Thymus (tissue), 11 donors: ENCODE data around the gene CYP2A13. TPM values are rescaled to one million over a fixed set of nuclear protein-coding genes. Genes with fewer than 3 reads are reported as not detected.
"Not testable (repeated sequence)": the region's sequence is repeated elsewhere in the genome, so short reads cannot be mapped to it uniquely, and the experiment has no call there.

ENCODE experiments used
- DNase-seq, 9 donors: peaks; one replicate each; pipeline ENCODE4 v3.0.0-alpha.2; 2013; ENCODE audit warnings: low spot score in 9 of 9, low read depth in 6 of 9, missing footprints in 1 of 9
- H3K27ac ChIP-seq, 2 donors: one replicate each; pipeline ENCODE4 v1.5.1; 2013; ENCODE audit warnings: control low read depth in 1 of 2, low read depth in 1 of 2, low read length in 1 of 2, mild to moderate bottlenecking in 1 of 2, moderate library complexity in 1 of 2
- H3K27me3 ChIP-seq, 2 donors: one replicate each; pipeline ENCODE4 v1.5.1; 2013; ENCODE audit warnings: low read length in 1 of 2; ENCODE audit not compliant: control insufficient read depth in 2 of 2, insufficient read depth in 1 of 2
- H3K36me3 ChIP-seq, 2 donors: one replicate each; pipeline ENCODE4 v1.5.1; 2013; ENCODE audit warnings: low read length in 1 of 2, mild to moderate bottlenecking in 1 of 2, moderate library complexity in 1 of 2; ENCODE audit not compliant: control insufficient read depth in 2 of 2, insufficient read depth in 2 of 2
- H3K4me1 ChIP-seq, 2 donors: one replicate each; pipeline ENCODE4 v1.5.1; 2013; ENCODE audit warnings: low read length in 2 of 2; ENCODE audit not compliant: control insufficient read depth in 2 of 2, insufficient read depth in 2 of 2
- H3K4me3 ChIP-seq, 2 donors: one replicate each; pipeline ENCODE4 v1.5.1; 2013; ENCODE audit warnings: low read length in 2 of 2, control low read depth in 1 of 2, mild to moderate bottlenecking in 1 of 2
- H3K9me3 ChIP-seq, 2 donors: one replicate each; pipeline ENCODE4 v1.5.1; 2013; ENCODE audit warnings: low read length in 1 of 2, mild to moderate bottlenecking in 1 of 2; ENCODE audit not compliant: control insufficient read depth in 2 of 2, insufficient read depth in 1 of 2
- WGBS: extraction: QIAGEN DNeasy Blood & Tissue Kit; methylation state at CpG from one replicate; pipeline ENCODE4 v1.1.7; 2013; 5-methylcytosine and 5-hydroxymethylcytosine counted together
- polyA plus RNA-seq: library from polyadenylated mRNA; stranded (reverse); fragments of 200-250 nt; gene quantifications from one replicate; pipeline ENCODE4 v1.2.3, GENCODE V29; 2013
- total RNA-seq: library from RNA; stranded (reverse); fragments of 120-200 nt; gene quantifications from one replicate; pipeline ENCODE4 v1.2.4, GENCODE V29; 2013
- donor health status: healthy.

Gene CYP2A13
- total and polyA plus RNA-seq, 2 donors: 0.05 TPM; not detected in 1

DNA sequence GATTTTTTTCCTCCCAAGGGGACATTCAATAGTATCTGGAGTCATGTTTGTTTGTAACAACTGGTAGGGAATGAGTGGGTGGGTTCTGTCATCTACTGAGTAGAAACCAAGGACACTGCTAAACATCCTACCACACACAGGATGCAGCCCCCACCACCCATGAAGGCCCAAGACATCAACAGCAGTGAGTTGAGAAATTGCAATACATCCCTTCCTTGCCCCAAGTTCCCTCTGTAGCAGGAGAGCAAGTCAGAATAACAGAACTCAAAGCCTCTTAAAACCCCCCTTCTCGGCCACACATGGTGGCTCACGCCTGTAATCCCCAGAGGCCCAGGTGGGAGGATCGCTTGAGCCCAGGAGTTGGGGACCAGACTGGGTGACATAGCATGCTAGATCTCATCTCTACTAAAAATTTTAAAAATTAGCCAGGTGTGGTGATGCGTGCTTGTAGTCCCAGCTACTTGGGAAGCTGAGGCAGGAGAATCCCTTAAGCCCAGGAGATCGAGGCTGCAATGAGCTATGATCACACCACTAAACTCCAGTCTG is 23.6 kb downstream of the CYP2A13 start:
- Histone ChIP-seq H3K27ac (no peak overlapping the region), H3K27me3 (no peaks in the 10 kb centered on the region), H3K4me1 (no peaks in the 10 kb centered on the region), H3K9me3 (no peaks in the 10 kb centered on the region), H3K36me3 (no peaks in the 10 kb centered on the region), H3K4me3 (no peak overlapping the region)
- DNase-seq: no peak
- 97% methylated on average over 5 of the region's 5 CpGs for WGBS

- Histone ChIP-seq H3K27ac (no peak overlapping the region), H3K4me3 (no peak overlapping the region), H3K9me3 (no peaks in the 10 kb centered on the region), H3K36me3 (no peaks in the 10 kb centered on the region), H3K4me1 (no peaks in the 10 kb centered on the region), H3K27me3 (no peaks in the 10 kb centered on the region)
- WGBS: 93% methylated on average over 7 of the region's 7 CpGs
- no peak for DNase-seq
These were observed 24.6 kb downstream of the CYP2A13 start for GRCh38 chr19:41112728-41113290.

- no peak for DNase-seq
- H3K27ac ChIP-seq: no peak within 1 kb of the TSS
These were observed 25.9 kb downstream of the CYP2A13 start, which contains the start of gene CYP2F1 for GRCh38 chr19:41114132-41114531. CYP2F1 (plus strand) TSS chr19:41114432; CDS start chr19:41116189, 1,757 bp downstream.

DNA sequence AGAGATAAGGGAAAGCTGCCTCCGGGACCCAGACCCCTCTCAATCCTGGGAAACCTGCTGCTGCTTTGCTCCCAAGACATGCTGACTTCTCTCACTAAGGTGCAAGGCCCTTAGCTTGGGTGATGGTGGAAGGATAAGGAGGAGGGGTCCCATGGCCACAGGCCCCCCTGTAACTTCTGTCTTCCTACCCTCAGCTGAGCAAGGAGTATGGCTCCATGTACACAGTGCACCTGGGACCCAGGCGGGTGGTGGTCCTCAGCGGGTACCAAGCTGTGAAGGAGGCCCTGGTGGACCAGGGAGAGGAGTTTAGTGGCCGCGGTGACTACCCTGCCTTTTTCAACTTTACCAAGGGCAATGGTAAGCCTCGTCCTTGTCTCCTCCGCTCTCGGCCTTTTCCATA is 28.0 kb downstream of the CYP2A13 start:
- no peak overlapping the region for H3K4me3 ChIP-seq
- no peaks in the 10 kb centered on the region for H3K9me3 ChIP-seq
- 94% methylated on average over 8 of the region's 8 CpGs for WGBS
- H3K27me3 ChIP-seq: no peaks in the 10 kb centered on the region
- H3K27ac ChIP-seq: no peak overlapping the region
- H3K4me1 ChIP-seq: peaks cover 0 to 3% of the 10 kb centered on the region in 2 donors
- DNase-seq: no peak
- no peaks in the 10 kb centered on the region for H3K36me3 ChIP-seq

More at GRCh38 chr19:41114132-41114531, 25.9 kb downstream of the CYP2A13 start, which contains the start of gene CYP2F1:
- Histone ChIP-seq H3K4me1 (no peaks in the 10 kb centered on the region), H3K27me3 (no peaks in the 10 kb centered on the region), H3K9me3 (no peaks in the 10 kb centered on the region), H3K36me3 (no peaks in the 10 kb centered on the region), H3K4me3 (no peak within 1 kb of the TSS)
- WGBS: 84% methylated on average over 7 of the region's 7 CpGs

DNA sequence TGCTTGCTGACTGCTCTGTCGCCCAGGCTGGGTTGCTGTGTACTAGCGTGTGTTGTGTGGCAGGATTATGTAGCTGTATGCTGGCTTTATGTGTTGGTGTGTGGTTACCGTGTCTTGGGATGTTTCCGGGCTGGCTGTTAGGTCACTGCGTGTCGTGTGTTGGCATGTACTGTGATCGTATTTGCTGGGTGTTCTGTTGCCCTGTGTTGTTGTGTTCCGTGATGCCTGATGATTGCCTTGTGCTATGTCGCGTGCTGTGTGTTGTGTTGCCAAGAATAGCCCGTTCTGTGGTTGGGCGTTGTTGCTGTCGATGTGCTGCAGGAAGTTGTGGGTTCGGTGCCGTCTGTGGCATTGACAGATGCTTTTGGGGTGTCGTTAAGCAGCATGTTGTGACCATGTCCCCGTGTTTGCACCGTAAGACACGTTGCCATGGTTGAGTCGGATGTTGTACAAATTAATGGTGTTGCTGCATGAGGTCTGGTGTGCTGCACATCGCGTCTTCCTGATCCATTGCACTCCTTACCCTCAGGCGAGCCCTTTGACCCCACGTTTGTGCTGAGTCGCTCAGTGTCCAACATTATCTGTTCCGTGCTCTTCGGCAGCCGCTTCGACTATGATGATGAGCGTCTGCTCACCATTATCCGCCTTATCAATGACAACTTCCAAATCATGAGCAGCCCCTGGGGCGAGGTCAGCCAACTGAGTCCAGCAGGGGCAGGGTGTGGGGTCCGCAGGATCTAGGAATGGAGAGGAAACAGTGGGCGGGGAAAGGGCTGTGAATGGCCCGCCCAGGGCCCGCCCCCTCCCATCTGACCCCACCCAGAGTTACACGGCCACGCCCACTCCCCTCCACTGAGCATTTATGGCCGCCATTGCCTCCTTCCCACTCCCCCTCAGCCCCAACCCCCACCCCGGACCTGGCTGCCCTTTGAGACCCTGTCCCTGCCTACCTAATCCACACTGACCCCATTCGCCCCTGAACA is 33.0 kb downstream of the CYP2A13 start:
- not testable (repeated sequence) for H3K27ac ChIP-seq, H3K9me3 ChIP-seq, H3K4me3 ChIP-seq, H3K27me3 ChIP-seq, H3K36me3 ChIP-seq, H3K4me1 ChIP-seq
- 53% methylated on average over 36 of the region's 41 CpGs for WGBS
- DNase-seq: peak in 2 of 9 donors; percentile 18 to 45

DNA sequence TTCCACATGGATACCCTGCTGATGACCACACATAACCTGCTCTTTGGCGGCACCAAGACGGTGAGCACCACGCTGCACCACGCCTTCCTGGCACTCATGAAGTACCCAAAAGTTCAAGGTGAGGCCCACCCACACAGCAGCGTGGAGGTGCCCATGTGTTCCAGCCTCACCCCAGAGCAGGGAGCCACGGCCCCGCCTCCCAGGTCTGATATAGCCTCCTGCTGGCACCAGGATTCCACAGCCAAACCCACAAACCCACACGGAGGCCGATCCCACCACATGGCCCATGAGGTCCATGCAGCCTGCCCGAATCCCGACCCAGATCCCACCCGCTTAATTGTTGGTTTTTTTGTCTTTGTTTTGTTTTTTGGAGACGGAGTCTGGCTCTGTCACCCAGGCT is 34.6 kb downstream of the CYP2A13 start:
- DNase-seq, H3K4me3 ChIP-seq, H3K9me3 ChIP-seq, H3K27me3 ChIP-seq, H3K36me3 ChIP-seq, H3K4me1 ChIP-seq, H3K27ac ChIP-seq: not testable (repeated sequence)
- WGBS: 91% methylated on average over 13 of the region's 13 CpGs

DNA sequence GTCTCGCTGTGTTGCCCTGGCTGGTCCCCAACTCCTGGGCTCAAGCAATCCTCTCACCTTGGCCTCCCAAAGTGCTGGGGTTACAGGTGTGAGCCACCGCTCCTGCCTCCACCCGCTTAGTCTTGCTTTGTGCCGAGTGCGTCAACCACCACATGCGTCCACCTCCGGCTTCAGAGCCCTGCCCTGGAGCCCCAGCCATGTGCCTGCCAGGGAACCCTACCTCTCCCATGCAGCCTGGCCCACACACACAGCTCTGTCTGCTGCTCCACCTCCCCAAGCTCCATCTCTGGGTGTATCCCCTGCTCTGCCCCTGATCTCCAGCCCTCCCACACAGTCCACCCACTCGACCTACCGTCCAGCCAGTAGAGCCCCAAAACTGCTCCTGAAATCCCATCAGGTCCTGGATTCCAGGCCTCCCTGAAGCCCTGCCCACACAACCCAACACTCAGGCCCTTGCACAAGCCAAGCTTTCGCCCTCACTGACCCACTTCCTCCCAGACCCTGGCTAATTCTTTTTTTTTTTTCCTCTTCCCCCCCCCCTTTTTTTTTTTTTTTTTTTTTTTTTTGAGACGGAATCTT is 35.6 kb downstream of the CYP2A13 start:
- H3K9me3 ChIP-seq: no peaks in the 10 kb centered on the region
- H3K27ac ChIP-seq: no peak overlapping the region
- no peaks in the 10 kb centered on the region for H3K36me3 ChIP-seq
- H3K4me3 ChIP-seq: no peak overlapping the region
- WGBS: 93% methylated on average over 11 of the region's 11 CpGs
- H3K4me1 ChIP-seq: peaks cover 0 to 3% of the 10 kb centered on the region in 2 donors
- peaks cover 0 to 8% of the 10 kb centered on the region in 2 donors for H3K27me3 ChIP-seq
- DNase-seq: no peak

GRCh38 chr19:41126765-41127203 is 38.5 kb downstream of the CYP2A13 start:
- DNase-seq: peak in 3 of 9 donors; percentile 2 to 26 (median 15)
- H3K27ac ChIP-seq, H3K4me3 ChIP-seq, H3K4me1 ChIP-seq, H3K9me3 ChIP-seq, H3K36me3 ChIP-seq: not testable (repeated sequence)
- peaks cover 0 to 18% of the 10 kb centered on the region in 2 donors for H3K27me3 ChIP-seq
- WGBS: 54% methylated on average over 2 of the region's 2 CpGs
